Right kidney (tissue), 9 donors: ENCODE results near the gene ALDH1A1.

Source experiments
- DNase-seq: peaks from one replicate; pipeline ENCODE4 v3.0.0-alpha.2; 2016
- long read RNA-seq, 8 donors: transcript quantifications; one replicate each; lab custom pipeline, GENCODE V29; 2026

Gene ALDH1A1
- long read RNA-seq, donor 1, transcript ALDH1A1-201 (13 exons, 2,107 nt), result major isoform, 87 of 192 reads
- long read RNA-seq, donor 1, partial matches to known transcripts, result 101 of 192 reads
- long read RNA-seq, donor 1, other reads (novel, unspliced or antisense), result 0 of 192 reads
- long read RNA-seq, donor 2, transcript ALDH1A1-201 (13 exons, 2,107 nt), result major isoform, 35 of 77 reads
- long read RNA-seq, donor 2, partial matches to known transcripts, result 42 of 77 reads
- long read RNA-seq, donor 2, other reads (novel, unspliced or antisense), result 0 of 77 reads
- long read RNA-seq, donor 3, transcript ALDH1A1-201 (13 exons, 2,107 nt), result major isoform, 30 of 30 reads
- long read RNA-seq, donor 3, partial matches to known transcripts, result 0 of 30 reads
- long read RNA-seq, donor 3, other reads (novel, unspliced or antisense), result 0 of 30 reads
- long read RNA-seq, donor 4, transcript ALDH1A1-201 (13 exons, 2,107 nt), result major isoform, 51 of 67 reads
- long read RNA-seq, donor 4, partial matches to known transcripts, result 16 of 67 reads
- long read RNA-seq, donor 4, other reads (novel, unspliced or antisense), result 0 of 67 reads
- long read RNA-seq, donor 5, transcript ALDH1A1-201 (13 exons, 2,107 nt), result major isoform, 80 of 154 reads
- long read RNA-seq, donor 5, partial matches to known transcripts, result 68 of 154 reads
- long read RNA-seq, donor 5, other reads (novel, unspliced or antisense), result 0 of 154 reads
- long read RNA-seq, donor 6, transcript ALDH1A1-201 (13 exons, 2,107 nt), result major isoform, 46 of 53 reads
- long read RNA-seq, donor 6, partial matches to known transcripts, result 6 of 53 reads
- long read RNA-seq, donor 6, other reads (novel, unspliced or antisense), result 0 of 53 reads
- long read RNA-seq, donor 7, transcript ALDH1A1-201 (13 exons, 2,107 nt), result major isoform, 60 of 146 reads
- long read RNA-seq, donor 7, partial matches to known transcripts, result 85 of 146 reads
- long read RNA-seq, donor 7, other reads (novel, unspliced or antisense), result 0 of 146 reads
- long read RNA-seq, donor 8, transcript ALDH1A1-201 (13 exons, 2,107 nt), result major isoform, 69 of 83 reads
- long read RNA-seq, donor 8, partial matches to known transcripts, result 14 of 83 reads
- long read RNA-seq, donor 8, other reads (novel, unspliced or antisense), result 0 of 83 reads

DNA sequence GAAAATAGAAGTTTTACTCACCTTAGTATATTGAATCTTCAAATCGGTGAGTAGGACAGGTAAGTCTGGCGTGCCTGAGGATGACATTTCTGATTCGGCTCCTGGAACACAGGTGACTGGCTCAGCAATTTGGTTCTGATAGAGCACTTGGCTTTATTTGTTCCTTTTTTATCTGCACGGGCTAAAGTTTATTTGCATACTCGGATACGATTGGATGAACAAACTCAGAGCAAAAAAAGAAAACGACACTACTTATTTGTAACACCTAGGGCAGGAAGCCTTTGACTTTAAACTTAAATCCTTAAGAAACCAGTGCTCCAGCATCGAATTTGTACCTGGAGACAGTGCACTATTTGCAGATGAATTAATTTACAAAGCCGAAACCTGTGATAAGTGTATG, at the start of gene ALDH1A1:
Gene ALDH1A1, minus strand, starts transcription at position 140 of the 400 bp plus-strand sequence. Its CDS starts 53 bp downstream, at position 87.
- no peak for DNase-seq

DNA sequence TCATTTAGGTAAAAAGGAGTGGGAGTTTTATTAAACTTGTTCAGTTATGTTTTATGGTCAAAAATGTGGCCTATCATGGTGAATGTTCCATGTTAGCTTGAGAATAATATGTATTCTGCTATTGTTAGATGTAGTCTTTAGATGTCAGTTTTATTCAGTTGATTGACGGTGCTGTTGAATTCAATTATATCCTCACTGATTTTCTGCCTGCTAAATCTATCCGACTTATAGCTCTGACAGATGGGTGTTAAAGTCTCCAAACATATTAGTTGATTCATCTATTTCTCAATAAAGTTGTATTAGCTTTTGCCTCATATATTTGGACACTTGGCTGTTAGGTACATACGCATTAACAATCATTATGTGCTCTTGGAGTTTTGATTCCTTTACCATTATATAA, 49.0 kb upstream of the ALDH1A1 start:
- DNase-seq, result no peak

DNA sequence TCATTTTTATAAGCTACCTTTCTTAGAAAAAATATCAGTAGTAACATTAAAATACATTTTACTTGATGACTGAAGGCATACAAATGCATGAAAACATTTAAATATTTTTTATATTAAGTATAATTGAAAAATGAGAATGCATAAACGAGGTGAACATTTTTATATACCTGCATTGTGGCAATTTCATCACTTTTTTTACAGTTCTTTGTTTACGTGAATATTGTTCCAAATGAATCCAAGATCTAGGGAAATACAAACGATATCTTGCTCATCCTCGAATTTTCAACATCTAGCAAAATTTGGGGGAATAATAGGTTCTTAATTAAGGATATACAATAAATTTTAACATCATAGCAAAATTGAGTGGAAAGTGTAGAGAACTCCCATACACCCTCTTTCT, 45.5 kb upstream of the ALDH1A1 start:
- no peak for DNase-seq

DNA sequence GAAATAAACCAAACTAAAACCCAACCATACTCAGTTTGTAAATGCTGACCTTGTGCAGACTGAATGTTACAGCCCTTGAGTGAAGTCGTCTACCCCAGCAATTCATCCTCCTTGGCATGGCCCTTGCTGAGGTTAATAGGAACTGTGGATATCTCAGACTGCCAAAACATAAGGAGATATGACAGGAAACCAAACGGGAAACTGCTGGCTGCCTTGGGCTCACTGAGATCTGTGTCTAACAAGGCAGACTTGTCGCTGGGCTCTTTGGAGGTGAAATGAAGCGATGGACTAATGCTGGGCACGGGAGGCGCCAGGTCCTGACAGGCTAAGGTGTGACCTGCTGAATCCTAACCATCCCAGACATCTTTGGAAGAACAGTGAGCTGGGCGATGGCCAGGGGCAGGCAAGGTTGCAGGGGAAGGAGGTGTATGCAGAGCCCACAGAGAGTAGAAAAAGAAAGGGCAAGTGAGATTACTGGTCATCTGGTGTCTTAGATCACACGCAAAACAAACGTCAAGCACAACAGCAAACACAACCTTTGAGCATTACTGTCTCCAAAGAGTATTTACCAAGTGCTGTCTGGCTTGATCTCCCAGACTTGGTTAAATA, 44.6 kb upstream of the ALDH1A1 start:
- no peak for DNase-seq

- no peak for DNase-seq
Measured at GRCh38 chr9:72996684-72997314, 43.9 kb upstream of the ALDH1A1 start.

- no peak for DNase-seq
Measured at GRCh38 chr9:72996114-72996513, 43.3 kb upstream of the ALDH1A1 start.

DNA sequence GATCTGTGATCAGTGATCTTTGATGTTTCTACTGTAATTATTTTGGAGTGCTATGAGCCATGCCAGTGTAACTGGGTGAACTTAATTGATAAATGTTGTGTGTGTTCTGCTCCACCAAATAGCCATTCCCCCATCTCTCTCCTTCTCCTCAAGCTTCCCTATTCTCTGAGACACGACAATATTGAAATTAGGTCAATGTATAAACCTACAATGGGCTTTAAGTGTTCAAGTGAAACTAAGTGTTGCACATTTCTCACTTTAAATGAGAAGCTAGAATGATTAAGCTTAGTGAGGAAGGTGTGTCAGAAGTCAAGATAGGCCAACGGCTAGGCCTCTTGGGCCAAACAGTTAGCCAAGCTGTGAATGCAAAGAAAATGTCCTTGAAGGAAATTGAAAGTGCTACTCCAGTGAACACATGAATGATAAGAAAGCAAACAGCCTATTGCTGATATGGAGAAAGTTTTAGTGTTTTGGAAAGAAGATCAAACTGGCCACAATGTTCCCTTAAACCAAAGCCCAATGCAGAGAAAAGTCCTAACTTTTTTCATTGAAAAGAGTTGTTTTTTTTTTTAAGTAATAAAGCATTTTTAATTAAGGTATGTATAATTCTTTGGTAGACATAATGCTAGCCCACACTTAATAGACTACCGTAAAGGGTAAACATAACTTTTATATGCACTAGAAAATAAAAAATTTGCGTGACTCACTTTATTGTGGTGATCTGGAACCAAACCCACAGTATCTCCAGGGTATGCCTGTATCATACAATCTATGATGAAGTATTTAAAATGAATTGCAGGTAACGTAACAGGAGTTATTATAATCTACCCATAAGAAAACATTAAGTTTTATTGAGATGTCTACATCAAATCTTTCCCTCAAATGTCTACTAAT, 42.5 kb upstream of the ALDH1A1 start:
- no peak for DNase-seq

DNA sequence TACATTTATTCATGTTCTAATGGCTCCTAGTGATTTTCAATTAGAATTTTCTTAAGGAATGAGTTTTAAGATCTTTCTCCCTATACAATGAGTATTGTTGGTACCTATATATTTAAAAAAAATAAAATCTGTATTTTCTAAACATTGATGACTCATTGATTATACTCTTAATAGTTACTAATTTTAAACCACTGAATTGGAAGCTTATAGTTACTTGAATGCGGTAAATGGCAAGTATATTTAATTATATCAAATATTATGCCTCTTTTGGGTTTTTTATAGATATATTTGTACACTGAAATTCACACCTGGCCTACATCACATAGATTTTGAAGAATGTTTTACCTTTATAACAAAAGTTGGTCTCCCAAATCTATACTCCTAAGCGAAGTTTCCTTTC, 38.9 kb upstream of the ALDH1A1 start:
- no peak for DNase-seq

- DNase-seq, result no peak
Measured at GRCh38 chr9:72990397-72991182, 37.7 kb upstream of the ALDH1A1 start.

DNA sequence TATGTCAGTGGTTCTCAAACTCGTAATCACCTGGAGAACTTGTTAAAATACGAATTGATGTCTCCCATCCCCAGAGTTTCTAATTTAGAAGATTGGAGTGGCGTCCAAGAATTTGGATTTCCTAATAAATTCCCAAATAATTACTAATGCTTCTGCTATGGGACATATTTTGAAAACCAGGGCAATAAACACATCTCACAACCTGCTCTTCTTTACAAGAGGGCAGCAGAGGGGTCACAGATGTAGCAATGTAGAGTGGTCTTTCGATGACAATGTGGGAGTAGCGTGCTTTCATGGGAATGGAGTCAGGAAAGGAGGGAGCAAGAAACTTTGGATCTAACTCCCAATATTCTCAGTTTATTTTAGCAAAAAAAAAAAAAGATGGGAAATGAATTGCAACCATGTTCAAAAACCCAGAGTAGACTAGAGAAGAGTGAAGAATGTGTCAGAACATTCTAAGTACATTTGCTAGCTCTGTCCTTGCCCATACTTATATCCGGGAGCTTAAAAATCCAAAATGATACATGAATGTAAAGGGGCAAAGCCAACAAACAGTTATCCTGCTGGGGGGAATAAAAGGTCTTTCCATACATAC, 33.8 kb upstream of the ALDH1A1 start:
- DNase-seq, result no peak

DNA sequence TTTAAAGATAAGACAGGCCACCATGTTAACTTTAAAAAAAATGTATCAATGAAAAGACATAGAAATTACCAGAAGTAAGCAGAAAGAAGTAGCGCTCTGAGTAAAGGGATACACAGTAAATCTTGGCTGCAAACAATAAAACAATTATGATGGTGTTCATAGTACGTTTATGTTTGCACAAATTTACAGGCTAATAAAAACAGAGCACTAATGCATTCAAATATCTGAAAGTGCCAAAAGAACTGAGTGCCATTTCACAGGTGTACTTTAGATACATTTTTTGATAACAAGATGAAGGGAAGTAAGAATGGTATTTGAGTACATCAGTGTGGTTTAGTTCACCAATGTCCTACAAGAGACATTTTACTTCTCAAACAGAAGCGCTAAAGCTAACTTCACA, 32.9 kb upstream of the ALDH1A1 start:
- no peak for DNase-seq

DNA sequence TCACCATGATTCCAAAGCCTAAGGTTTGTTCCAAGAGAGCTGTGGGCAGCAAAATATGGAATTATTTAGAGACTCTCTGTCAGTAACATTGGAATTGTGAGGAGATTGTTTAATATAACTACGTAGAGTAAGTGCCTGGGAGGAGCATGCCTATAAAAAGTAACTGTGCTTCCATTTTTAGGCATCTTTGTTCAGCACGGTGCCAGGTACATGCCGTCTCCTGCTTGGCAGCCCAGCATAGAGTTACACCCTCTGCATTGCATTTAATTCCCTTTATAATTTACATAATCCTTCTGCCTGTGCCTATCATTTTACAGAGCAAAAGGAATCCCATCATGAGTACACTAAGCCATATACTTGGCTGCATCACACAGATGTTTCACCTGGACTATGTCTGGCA, 32.1 kb upstream of the ALDH1A1 start:
- no peak for DNase-seq

DNA sequence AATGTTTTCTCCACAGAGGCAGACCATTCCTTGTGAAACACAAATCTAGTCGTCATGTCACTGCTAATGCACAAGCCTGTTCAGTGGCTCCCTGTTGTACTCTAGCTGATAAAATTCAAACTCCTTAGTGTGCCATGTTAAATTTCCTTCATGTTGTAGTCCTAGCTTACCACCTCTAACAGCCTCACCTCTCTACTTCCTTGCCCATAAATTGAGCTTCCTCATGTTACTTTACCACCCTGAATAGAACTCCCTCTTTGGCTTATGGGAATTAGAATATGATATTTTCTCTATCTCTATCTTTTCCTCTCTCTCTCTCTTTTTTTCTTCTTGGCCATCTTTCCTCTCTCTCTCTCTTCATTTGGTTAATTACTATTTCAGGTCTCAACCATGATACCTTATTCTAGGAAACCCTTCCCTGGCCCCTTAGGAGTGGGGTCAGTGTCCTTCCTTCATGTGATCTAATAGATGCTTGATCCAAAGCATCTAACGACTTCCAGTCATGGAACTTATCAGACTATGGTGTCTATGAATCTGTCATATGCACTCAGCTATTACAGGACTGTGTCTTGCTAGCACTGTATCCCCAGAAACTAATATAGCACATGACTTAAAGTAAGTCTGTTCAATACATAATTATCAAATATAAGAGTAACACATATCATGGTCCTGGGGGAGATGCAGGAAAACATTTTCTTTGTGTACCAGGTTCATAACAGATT, 31.5 kb upstream of the ALDH1A1 start:
- DNase-seq, result no peak

GRCh38 chr9:72983512-72984225, 30.8 kb upstream of the ALDH1A1 start:
- no peak for DNase-seq

DNA sequence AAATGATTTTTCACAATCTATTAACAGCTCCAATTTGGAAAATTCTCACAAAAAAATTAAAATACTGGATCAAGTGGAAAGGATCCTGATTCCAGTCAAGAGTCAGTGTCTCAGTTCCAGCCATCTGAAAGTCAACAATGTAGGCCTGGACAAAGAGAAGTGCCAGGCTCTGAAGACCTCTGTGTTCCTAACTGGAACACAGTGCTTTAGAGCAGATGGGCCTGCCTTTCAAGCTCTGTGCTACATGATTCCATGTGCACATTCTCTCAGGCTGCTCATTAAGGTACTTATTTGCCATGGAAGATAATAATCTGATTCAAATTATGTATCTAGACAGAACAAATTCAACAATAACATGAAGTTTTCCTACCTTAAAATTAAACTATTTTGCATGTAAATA, 30.2 kb upstream of the ALDH1A1 start:
- DNase-seq, result no peak

DNA sequence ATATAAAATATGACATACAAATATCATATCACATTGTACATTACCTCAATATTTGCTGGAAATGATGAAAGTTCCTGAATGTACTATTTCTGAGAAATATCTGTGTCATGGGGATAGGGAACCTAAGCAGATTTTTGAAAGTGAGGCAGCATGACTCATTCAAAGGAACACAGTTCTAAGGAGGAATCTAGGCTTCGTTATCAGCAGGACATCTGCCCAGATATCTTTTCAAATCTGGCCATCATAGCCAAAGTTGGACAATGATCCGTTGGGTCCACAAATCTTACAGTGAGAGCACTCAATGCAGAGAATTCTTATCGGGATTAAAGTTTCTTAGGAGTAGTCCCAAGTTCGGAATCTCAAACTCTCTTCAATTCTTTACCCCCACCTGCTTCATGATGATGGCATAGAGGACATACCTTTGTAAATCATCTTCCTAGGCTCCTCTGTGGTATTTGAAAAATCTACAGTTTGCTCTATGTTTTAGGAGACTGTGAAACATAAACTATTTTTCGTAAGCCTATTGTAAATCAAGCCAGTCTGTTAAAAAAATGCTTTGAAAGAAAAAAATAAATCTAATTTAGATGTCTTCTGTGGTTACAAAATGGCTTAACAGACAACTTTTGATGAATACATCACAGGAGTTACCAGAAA, 29.4 kb upstream of the ALDH1A1 start:
- DNase-seq, result no peak

GRCh38 chr9:72981433-72981832, 28.6 kb upstream of the ALDH1A1 start:
- DNase-seq, result no peak
